ENCODE results near the gene PFKFB3. TPM values are rescaled to one million over a fixed set of nuclear protein-coding genes. Genes with fewer than 3 reads are reported as not detected.
"Not testable (repeated sequence)": the region's sequence is repeated elsewhere in the genome, so short reads cannot be mapped to it uniquely, and the experiment has no call there.

The PFKFB3 gene
- total RNA-seq, 2 donors from 2014 or later, result 31.2 to 34.5 TPM

DNA sequence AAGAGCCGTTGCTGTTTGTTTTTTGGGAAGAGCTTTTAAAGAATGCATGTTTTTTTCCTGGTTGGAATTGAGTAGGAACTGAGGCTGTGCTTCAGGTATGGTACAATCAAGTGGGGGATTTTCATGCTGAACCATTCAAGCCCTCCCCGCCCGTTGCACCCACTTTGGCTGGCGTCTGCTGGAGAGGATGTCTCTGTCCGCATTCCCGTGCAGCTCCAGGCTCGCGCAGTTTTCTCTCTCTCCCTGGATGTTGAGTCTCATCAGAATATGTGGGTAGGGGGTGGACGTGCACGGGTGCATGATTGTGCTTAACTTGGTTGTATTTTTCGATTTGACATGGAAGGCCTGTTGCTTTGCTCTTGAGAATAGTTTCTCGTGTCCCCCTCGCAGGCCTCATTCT is 31.6 kb downstream of the PFKFB3 start:
- peak overlapping the region; percentile 55 for H3K27ac Mint-ChIP-seq
- TF ChIP-seq, protein P1, sequence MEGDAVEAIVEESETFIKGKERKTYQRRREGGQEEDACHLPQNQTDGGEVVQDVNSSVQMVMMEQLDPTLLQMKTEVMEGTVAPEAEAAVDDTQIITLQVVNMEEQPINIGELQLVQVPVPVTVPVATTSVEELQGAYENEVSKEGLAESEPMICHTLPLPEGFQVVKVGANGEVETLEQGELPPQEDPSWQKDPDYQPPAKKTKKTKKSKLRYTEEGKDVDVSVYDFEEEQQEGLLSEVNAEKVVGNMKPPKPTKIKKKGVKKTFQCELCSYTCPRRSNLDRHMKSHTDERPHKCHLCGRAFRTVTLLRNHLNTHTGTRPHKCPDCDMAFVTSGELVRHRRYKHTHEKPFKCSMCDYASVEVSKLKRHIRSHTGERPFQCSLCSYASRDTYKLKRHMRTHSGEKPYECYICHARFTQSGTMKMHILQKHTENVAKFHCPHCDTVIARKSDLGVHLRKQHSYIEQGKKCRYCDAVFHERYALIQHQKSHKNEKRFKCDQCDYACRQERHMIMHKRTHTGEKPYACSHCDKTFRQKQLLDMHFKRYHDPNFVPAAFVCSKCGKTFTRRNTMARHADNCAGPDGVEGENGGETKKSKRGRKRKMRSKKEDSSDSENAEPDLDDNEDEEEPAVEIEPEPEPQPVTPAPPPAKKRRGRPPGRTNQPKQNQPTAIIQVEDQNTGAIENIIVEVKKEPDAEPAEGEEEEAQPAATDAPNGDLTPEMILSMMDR (conservative IDR thresholded peaks at IDR 0.05), result no peak
- Histone ChIP-seq H3K27me3 (ENCODE audit: control insufficient read depth, insufficient read depth, low read length, poor library complexity, severe bottlenecking) (no peaks in the 10 kb centered on the region), H3K9me3 (ENCODE audit: control insufficient read depth, low read length) (peaks cover 4% of the 10 kb centered on the region), H3K36me3 (ENCODE audit: control insufficient read depth, insufficient read depth, low read length) (peaks cover 46% of the 10 kb centered on the region), H3K27ac (ENCODE audit: low read depth, low read length) (no peak overlapping the region), H3K4me1 (ENCODE audit: control insufficient read depth, insufficient read depth, low read length) (no peaks in the 10 kb centered on the region), H3K9ac (ENCODE audit: extremely low read depth, low read length, poor library complexity, severe bottlenecking) (no peak overlapping the region), H3K4me3 (ENCODE audit: low read length) (no peak overlapping the region)
- peaks cover 57% of the 10 kb centered on the region for H3K36me3 Mint-ChIP-seq (ENCODE audit: low read depth)
- no peak overlapping the region for H3K4me3 Mint-ChIP-seq
- H3K4me1 Mint-ChIP-seq, result no peaks in the 10 kb centered on the region
- WGBS, 2 experiments (ENCODE audit: insufficient coverage in 1 of 2, insufficient read length in 1 of 2), result 93 to 100% methylated on average over 1 to 13 of the region's 13 CpGs
- DNase-seq, result no peak
- H3K9me3 Mint-ChIP-seq, result peaks cover 7% of the 10 kb centered on the region
- no peaks in the 10 kb centered on the region for H3K27me3 Mint-ChIP-seq (ENCODE audit: insufficient read depth)

DNA sequence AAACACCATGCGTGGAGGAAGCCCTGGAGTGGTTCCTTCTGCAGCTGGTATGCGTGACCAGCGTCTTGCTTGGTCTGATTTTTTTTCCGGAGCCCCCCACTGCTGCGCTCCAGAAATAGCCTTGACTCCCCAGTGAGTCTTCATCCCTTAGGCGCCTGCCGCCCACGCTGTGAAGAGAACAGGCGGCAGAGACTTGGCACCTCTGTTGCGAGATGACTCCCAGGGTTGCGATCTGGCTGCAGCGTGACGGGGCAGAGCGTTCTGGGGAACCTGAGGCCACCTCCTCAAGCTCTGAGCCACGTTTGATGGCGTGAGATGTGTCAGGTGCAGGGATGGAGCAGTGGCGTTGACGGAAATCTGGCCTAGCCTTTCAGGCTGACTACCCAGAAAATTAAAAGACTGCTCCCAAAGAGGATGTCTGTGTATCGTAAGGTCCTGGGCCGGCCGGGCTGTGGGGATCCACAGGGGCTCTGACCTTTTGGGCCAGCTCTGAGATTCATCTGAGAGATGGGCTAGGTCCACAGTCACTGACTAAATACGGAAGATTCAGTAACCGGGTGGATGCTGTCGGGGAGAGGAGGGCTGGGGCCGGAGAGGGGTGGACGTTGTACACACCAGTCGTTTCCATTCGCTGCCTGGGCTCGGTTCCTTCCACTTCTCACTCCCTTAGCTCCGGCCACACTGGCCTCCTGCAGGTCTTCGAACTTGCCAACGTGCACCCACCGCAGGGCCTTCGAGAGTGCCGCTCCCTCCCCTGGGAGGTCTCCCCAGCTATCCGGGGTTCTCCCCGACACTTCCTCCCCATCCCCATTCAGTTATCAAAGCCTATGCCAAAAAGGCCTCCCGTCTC is 33.8 kb downstream of the PFKFB3 start:
- no peak for DNase-seq
- H3K4me3 ChIP-seq (ENCODE audit: low read length), result no peak overlapping the region
- no peaks in the 10 kb centered on the region for H3K27me3 ChIP-seq (ENCODE audit: control insufficient read depth, insufficient read depth, low read length, poor library complexity, severe bottlenecking)
- H3K27ac Mint-ChIP-seq, result no peak overlapping the region
- no peak overlapping the region for H3K27ac ChIP-seq (ENCODE audit: low read depth, low read length)
- H3K4me1 Mint-ChIP-seq, result no peaks in the 10 kb centered on the region
- H3K9me3 ChIP-seq (ENCODE audit: control insufficient read depth, low read length), result peaks cover 4% of the 10 kb centered on the region
- peaks cover 29% of the 10 kb centered on the region for H3K36me3 ChIP-seq (ENCODE audit: control insufficient read depth, insufficient read depth, low read length)
- H3K27me3 Mint-ChIP-seq (ENCODE audit: insufficient read depth), result no peaks in the 10 kb centered on the region
- TF ChIP-seq, protein P1 (conservative IDR thresholded peaks at IDR 0.05), result no peak
- H3K36me3 Mint-ChIP-seq (ENCODE audit: low read depth), result peaks cover 48% of the 10 kb centered on the region
- H3K4me3 Mint-ChIP-seq, result no peak overlapping the region
- WGBS, 2 experiments (ENCODE audit: insufficient coverage in 1 of 2, insufficient read length in 1 of 2), result 93% methylated on average over 27 to 38 of the region's 38 CpGs
- peaks cover 7% of the 10 kb centered on the region for H3K9me3 Mint-ChIP-seq
- H3K4me1 ChIP-seq (ENCODE audit: control insufficient read depth, insufficient read depth, low read length), result no peaks in the 10 kb centered on the region
- H3K9ac ChIP-seq (ENCODE audit: extremely low read depth, low read length, poor library complexity, severe bottlenecking), result no peak overlapping the region

GRCh38 chr10:6237199-6237530 is 34.4 kb downstream of the PFKFB3 start:
- no peaks in the 10 kb centered on the region for H3K27me3 Mint-ChIP-seq (ENCODE audit: insufficient read depth)
- H3K36me3 Mint-ChIP-seq (ENCODE audit: low read depth), result peaks cover 48% of the 10 kb centered on the region
- 90 to 96% methylated on average over 6 to 9 of the region's 9 CpGs for WGBS, 2 experiments (ENCODE audit: insufficient coverage in 1 of 2, insufficient read length in 1 of 2)
- peak; percentile 48 for DNase-seq
- Histone ChIP-seq H3K9me3 (ENCODE audit: control insufficient read depth, low read length) (peaks cover 4% of the 10 kb centered on the region), H3K27ac (ENCODE audit: low read depth, low read length) (no peak overlapping the region), H3K4me1 (ENCODE audit: control insufficient read depth, insufficient read depth, low read length) (no peaks in the 10 kb centered on the region), H3K4me3 (ENCODE audit: low read length) (no peak overlapping the region), H3K27me3 (ENCODE audit: control insufficient read depth, insufficient read depth, low read length, poor library complexity, severe bottlenecking) (no peaks in the 10 kb centered on the region), H3K9ac (ENCODE audit: extremely low read depth, low read length, poor library complexity, severe bottlenecking) (no peak overlapping the region), H3K36me3 (ENCODE audit: control insufficient read depth, insufficient read depth, low read length) (peaks cover 29% of the 10 kb centered on the region)
- H3K4me3 Mint-ChIP-seq, result no peak overlapping the region
- TF ChIP-seq, protein P1 (conservative IDR thresholded peaks at IDR 0.05), result no peak
- H3K27ac Mint-ChIP-seq, result no peak overlapping the region
- H3K4me1 Mint-ChIP-seq, result no peaks in the 10 kb centered on the region
- H3K9me3 Mint-ChIP-seq, result peaks cover 7% of the 10 kb centered on the region

DNA sequence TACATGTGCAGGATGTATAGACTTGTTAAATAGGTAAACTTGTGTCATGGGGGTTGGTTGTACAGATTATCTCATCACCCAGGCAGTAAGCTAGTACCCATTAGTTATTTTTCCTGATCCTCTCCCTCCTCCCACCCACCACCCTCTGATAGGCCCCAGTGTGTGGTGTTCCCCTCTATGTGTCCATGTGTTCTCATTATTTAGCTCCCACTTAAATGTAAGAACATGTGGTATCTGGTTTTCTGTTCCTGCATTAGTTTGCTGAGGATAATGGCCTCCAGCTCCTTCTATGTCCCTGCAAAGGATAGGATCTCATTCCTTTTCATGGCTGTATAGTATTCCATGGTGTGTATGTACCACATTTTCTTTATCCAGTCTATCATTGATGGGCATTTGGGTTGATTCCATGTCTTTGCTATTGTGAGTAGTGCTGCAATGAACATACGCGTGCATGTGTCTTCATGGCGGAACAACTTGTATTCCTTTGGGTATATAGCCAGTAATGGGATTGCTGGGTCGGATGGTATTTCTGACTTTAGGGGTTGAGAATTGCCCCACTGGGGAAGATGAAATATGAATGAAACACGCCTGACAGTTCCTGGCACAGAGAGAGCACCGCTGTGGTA is 36.0 kb downstream of the PFKFB3 start:
- H3K36me3 Mint-ChIP-seq (ENCODE audit: low read depth), result peaks cover 34% of the 10 kb centered on the region
- H3K4me1 Mint-ChIP-seq; H3K27me3 Mint-ChIP-seq (ENCODE audit: insufficient read depth); H3K4me3 ChIP-seq (ENCODE audit: low read length); H3K9me3 Mint-ChIP-seq; H3K27me3 ChIP-seq (ENCODE audit: control insufficient read depth, insufficient read depth, low read length, poor library complexity, severe bottlenecking); DNase-seq; H3K27ac Mint-ChIP-seq; H3K4me1 ChIP-seq (ENCODE audit: control insufficient read depth, insufficient read depth, low read length); H3K4me3 Mint-ChIP-seq; H3K9me3 ChIP-seq (ENCODE audit: control insufficient read depth, low read length); H3K27ac ChIP-seq (ENCODE audit: low read depth, low read length); H3K9ac ChIP-seq (ENCODE audit: extremely low read depth, low read length, poor library complexity, severe bottlenecking): not testable (repeated sequence)
- WGBS, 2 experiments (ENCODE audit: insufficient coverage in 1 of 2, insufficient read length in 1 of 2), result 95 to 96% methylated on average over 4 to 6 of the region's 6 CpGs
- H3K36me3 ChIP-seq (ENCODE audit: control insufficient read depth, insufficient read depth, low read length), result peaks cover 14% of the 10 kb centered on the region
